DND-41 (cell line): ENCODE results near the gene CEP57L1.

Experiments
- ATAC-seq: fragments of 200-7000 bp; cut with Tn5 transposase; 3 replicates; pipeline ENCODE4 v1.9.1; 2021; ENCODE audit warnings: low read depth; ENCODE audit not compliant: insufficient read depth
- DNase-seq: peaks from one replicate; pipeline ENCODE4 v3.0.0-alpha.2; 2020
- H2AFZ ChIP-seq: 2 replicates; pipeline ENCODE4 v1.6.0; 2012; ENCODE audit warnings: low read depth, low read length
- H3K27ac ChIP-seq: 2 replicates; pipeline ENCODE4 v1.5.1; 2012; ENCODE audit warnings: low read length, inconsistent platforms
- H3K27me3 ChIP-seq: fragments of 200-600 bp; sonication (generic); 2 replicates; pipeline ENCODE4 v1.6.0; 2012; ENCODE audit warnings: low read length, mild to moderate bottlenecking, inconsistent platforms; ENCODE audit not compliant: insufficient read depth, poor library complexity
- H3K36me3 ChIP-seq: 2 replicates; pipeline ENCODE4 v1.5.1; 2012; ENCODE audit warnings: low read length, inconsistent platforms; ENCODE audit not compliant: insufficient read depth
- H3K4me1 ChIP-seq: 2 replicates; pipeline ENCODE4 v1.5.1; 2012; ENCODE audit warnings: mild to moderate bottlenecking, low read length; ENCODE audit not compliant: insufficient read depth
- H3K4me2 ChIP-seq: 2 replicates; pipeline ENCODE4 v1.6.0; 2012; ENCODE audit warnings: mild to moderate bottlenecking, moderate library complexity, low read length, inconsistent platforms; ENCODE audit not compliant: insufficient read depth
- H3K4me3 ChIP-seq, 2 experiments: fragments of 200-600 bp in 1 of 2; shearing (Covaris generic) in 1 of 2; 2 replicates each; pipeline ENCODE4 v1.5.1; 2012 to 2016; ENCODE audit warnings: inconsistent platforms in 2 of 2, low read length in 2 of 2, mild to moderate bottlenecking in 2 of 2, low read depth in 1 of 2, moderate library complexity in 1 of 2
- H3K79me2 ChIP-seq: 2 replicates; pipeline ENCODE4 v1.6.0; 2012; ENCODE audit warnings: low read length, inconsistent platforms; ENCODE audit not compliant: insufficient read depth
- H3K9ac ChIP-seq: 2 replicates; pipeline ENCODE4 v1.6.0; 2012; ENCODE audit warnings: low read depth, mild to moderate bottlenecking, inconsistent platforms, low read length, moderate library complexity
- H3K9me3 ChIP-seq: 2 replicates; pipeline ENCODE4 v1.5.1; 2012; ENCODE audit warnings: low read length, moderate library complexity, mild to moderate bottlenecking, inconsistent platforms; ENCODE audit not compliant: insufficient read depth, severe bottlenecking
- H4K20me1 ChIP-seq: 2 replicates; pipeline ENCODE4 v1.6.0; 2012; ENCODE audit warnings: low read length; ENCODE audit not compliant: insufficient read depth
- EZH2 ChIP-seq: IDR thresholded peaks from 3 replicates; pipeline ENCODE4 v1.6.1; 2012; ENCODE audit warnings: borderline replicate concordance, low read depth, mild to moderate bottlenecking, moderate library complexity, low read length, inconsistent platforms; ENCODE audit not compliant: severe bottlenecking
- TF ChIP-seq, protein P1 (sequence below): IDR thresholded peaks from 2 replicates; pipeline ENCODE4 v1.5.1; 2012; ENCODE audit warnings: borderline replicate concordance, low read length, moderate library complexity, mild to moderate bottlenecking; ENCODE audit not compliant: poor library complexity, severe bottlenecking; ENCODE audit errors: extremely low read depth

Gene CEP57L1

DNA sequence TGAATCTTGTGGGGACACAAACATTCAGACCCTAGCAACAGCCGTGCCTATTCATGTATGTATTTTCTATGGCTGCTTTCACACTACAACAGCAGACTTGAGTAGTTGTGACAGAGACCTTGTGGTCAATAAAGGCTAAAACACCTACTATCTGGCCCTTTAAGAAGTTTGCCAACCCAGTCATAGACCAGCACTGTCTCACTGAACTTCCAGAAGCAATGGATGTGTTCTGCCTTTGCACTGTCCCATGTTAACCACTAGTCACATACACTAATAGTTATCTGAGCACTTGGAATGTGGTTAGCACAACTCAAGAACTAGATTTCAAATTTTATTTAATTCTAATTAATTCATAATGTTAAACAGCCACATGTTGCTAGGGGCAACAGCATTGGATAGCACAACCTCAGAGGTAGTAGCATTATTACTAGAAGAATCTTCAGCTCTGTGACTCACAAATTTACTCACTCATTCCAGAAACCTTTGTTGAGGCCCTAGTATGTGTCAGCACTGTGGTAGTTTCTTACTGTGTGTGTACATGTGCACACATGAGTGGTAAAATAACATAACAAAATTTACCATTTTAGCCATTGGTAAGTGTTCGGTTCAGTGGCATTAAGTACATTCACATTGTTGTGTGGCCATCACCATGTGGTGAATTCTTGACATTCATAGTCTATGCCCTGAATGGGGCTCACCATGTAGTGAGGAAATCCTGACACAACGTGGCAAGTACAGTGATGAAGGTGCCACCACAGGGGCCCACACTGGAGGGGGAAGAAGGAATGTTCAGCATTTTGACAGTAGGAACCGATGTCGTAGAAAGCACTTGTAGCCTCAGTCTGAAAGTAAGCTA lies 107.3 kb downstream of the CEP57L1 start:
- no peak overlapping the region for H3K4me2 ChIP-seq
- no peak overlapping the region for H3K4me3 ChIP-seq
- H3K27ac ChIP-seq: no peak overlapping the region
- H3K27me3 ChIP-seq: no peaks in the 10 kb centered on the region
- no peaks in the 10 kb centered on the region for H3K79me2 ChIP-seq
- ATAC-seq (no peak), DNase-seq (no peak)
- H4K20me1 ChIP-seq: no peaks in the 10 kb centered on the region
- no peaks in the 10 kb centered on the region for H3K4me1 ChIP-seq
- TF ChIP-seq, protein P1, sequence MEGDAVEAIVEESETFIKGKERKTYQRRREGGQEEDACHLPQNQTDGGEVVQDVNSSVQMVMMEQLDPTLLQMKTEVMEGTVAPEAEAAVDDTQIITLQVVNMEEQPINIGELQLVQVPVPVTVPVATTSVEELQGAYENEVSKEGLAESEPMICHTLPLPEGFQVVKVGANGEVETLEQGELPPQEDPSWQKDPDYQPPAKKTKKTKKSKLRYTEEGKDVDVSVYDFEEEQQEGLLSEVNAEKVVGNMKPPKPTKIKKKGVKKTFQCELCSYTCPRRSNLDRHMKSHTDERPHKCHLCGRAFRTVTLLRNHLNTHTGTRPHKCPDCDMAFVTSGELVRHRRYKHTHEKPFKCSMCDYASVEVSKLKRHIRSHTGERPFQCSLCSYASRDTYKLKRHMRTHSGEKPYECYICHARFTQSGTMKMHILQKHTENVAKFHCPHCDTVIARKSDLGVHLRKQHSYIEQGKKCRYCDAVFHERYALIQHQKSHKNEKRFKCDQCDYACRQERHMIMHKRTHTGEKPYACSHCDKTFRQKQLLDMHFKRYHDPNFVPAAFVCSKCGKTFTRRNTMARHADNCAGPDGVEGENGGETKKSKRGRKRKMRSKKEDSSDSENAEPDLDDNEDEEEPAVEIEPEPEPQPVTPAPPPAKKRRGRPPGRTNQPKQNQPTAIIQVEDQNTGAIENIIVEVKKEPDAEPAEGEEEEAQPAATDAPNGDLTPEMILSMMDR: no peak
- TF ChIP-seq EZH2: no peak
- no peaks in the 10 kb centered on the region for H3K9me3 ChIP-seq
- H3K36me3 ChIP-seq: no peaks in the 10 kb centered on the region
- no peak overlapping the region for H3K9ac ChIP-seq
- no peak overlapping the region for H2AFZ ChIP-seq

DNA sequence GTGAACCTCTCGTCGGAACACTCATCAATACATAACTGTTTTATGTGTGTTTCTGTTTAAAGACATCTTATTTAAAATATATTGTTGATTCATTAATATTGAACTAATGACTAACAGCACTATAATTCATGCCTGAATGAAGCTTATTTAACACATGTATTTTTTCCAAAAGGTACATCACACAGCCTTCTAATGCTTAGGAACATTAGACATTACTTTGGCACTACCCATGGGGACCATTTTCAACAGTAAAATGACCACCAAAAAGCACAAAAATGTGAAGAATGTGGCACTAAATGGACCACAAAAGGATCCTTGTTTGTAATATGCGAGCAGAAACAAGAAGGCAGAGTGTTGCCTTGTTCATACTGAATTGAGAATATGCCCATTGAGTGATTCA lies 109.2 kb downstream of the CEP57L1 start:
- H3K9ac ChIP-seq: no peak overlapping the region
- no peak for ATAC-seq

DNA sequence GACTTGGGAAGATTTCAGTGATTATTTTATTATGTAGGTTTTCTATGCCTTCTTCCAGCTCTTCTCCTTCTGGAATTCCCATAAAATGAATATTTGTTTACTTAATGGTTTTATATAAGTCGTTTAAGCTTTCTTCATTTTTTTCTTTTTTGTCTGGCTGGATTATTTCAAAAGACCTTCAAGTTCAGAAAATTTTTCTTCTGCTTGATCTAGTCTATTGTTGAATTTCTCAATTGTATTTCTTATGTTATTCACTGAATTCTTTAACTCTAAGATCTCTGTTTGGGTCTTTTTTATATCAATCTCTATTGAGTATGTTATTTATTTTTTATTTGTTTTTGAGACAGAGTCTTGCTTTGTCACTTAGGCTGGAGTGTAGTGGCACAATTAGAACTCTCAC lies 117.4 kb downstream of the CEP57L1 start:
- no peaks in the 10 kb centered on the region for H3K27me3 ChIP-seq
- H4K20me1 ChIP-seq: no peaks in the 10 kb centered on the region
- H3K9me3 ChIP-seq: no peaks in the 10 kb centered on the region
- no peak overlapping the region for H2AFZ ChIP-seq
- H3K27ac ChIP-seq: no peak overlapping the region
- no peak overlapping the region for H3K4me2 ChIP-seq
- no peaks in the 10 kb centered on the region for H3K4me1 ChIP-seq
- ATAC-seq (no peak), DNase-seq (no peak)
- no peak overlapping the region for H3K9ac ChIP-seq
- H3K79me2 ChIP-seq: no peaks in the 10 kb centered on the region
- H3K4me3 ChIP-seq: no peak overlapping the region
- H3K36me3 ChIP-seq: no peaks in the 10 kb centered on the region
- no peak for TF ChIP-seq EZH2
- TF ChIP-seq, protein P1: no peak

More for the DNA sequence above, 109.2 kb downstream of the CEP57L1 start:
- Histone ChIP-seq H2AFZ (no peak overlapping the region), H3K79me2 (no peaks in the 10 kb centered on the region), H3K4me2 (no peak overlapping the region), H3K4me1 (no peaks in the 10 kb centered on the region), H3K9me3 (no peaks in the 10 kb centered on the region), H3K36me3 (no peaks in the 10 kb centered on the region), H3K4me3 (no peak overlapping the region), H4K20me1 (no peaks in the 10 kb centered on the region), H3K27me3 (no peaks in the 10 kb centered on the region), H3K27ac (no peak overlapping the region)
- TF ChIP-seq, protein P1: no peak
- TF ChIP-seq EZH2: no peak
- no peak for DNase-seq
